GM12874 (cell line): ENCODE data around the gene CTDP1.

ENCODE experiments used
- CTCF ChIP-seq: IDR thresholded peaks from 2 replicates; pipeline ENCODE4 v1.5.1; 2011; ENCODE audit warnings: low read depth, mild to moderate bottlenecking, control low read depth, low read length, moderate library complexity; ENCODE audit not compliant: insufficient read depth

CTDP1 gene

DNA sequence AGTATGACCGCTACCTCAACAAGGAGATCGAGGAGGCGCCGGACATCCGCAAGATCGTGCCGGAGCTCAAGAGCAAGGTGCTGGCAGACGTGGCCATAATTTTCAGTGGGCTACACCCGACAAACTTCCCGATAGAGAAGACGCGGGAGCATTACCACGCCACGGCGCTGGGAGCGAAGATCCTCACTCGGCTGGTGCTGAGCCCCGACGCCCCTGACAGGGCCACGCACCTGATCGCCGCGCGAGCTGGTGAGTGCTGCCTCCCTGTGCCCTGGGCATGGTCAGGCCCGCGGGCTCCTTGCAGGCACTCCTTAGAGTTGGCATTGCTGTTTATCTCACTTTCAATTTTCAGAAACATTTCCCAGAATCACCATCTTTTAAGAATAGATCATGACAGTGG lies 35.7 kb downstream of the CTDP1 start:
- TF ChIP-seq CTCF, result no peak

GRCh38 chr18:79717059-79717458 lies 37.5 kb downstream of the CTDP1 start:
- TF ChIP-seq CTCF, result no peak

GRCh38 chr18:79717555-79718074 lies 38.0 kb downstream of the CTDP1 start:
- TF ChIP-seq CTCF, result no peak

DNA sequence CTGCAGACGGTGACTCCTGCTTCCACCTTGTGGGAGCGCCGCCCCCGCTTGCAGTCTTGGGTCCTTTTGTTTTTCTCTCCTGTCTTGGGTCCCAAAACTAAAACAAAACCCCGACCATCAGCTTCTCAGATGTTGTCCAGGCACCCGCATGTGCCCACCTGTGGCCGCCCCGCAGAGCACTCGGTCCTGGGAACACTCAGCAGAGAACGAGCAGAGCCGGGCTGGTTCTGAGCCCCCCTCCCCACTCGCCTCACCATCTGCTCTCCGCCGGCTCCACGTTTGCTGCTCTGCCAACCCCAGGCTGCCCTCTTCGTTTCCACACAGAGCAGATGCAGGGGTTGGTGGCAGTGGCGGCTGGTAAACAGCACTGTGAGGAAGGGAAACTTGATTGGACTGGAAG lies 38.5 kb downstream of the CTDP1 start:
- no peak for TF ChIP-seq CTCF

DNA sequence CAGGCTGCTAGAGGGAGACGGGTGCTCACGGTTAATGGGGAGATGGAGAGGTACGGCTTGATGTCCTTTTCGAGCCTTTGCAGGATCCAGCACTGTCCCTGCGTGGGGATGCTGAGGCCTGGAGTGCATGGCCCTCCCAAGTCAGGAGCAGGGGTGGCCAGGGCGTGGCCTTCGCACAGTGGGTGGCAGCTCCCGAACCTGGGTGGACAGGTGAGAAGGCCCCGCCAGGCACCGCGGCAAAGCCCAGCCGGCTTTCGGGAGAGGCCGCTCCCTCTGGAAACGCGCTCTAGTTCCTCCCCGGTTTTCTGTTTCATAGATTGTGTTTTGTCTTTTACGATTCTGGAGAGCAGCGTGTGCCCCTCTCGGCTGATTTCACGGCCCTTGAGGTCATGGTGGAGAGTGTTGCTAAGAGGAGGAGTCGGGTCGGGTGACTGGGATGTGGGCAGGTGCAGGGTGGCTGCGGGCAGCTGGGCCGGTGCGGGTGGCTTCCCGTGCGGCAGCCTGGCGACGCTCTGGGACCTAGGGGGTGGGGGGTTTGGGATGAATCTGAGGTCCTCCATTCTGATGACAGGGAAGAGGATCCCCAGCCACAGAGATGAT lies 39.4 kb downstream of the CTDP1 start:
- no peak for TF ChIP-seq CTCF

GRCh38 chr18:79720359-79720733 lies 40.7 kb downstream of the CTDP1 start:
- no peak for TF ChIP-seq CTCF

DNA sequence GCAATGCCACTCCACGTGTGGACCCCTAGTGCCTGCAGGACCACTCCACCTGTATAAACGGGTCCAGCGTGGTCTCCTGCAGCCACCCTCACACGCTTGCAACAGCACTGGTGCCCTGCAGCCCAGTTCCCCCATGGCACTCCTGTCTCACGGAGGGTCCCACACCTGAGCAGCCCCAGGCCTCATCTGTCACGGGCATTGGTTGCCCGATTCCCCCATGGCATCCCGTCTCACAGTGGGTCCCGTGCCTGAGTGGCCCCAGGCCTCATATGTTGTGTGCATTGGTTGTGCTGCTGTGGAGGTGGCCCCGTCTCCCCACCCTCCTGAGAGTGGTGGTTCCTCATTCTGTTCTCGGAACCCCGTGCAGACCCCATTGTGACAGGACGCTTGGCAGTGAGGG lies 43.4 kb downstream of the CTDP1 start:
- no peak for TF ChIP-seq CTCF
